ENCODE data around the gene PALM.
"Not testable (repeated sequence)": the region's sequence is repeated elsewhere in the genome, so short reads cannot be mapped to it uniquely, and the experiment has no call there.

Gene PALM

GRCh38 chr19:687569-688166 lies 21.1 kb upstream of the PALM start:
- no peak overlapping the region for H3K4me3 ChIP-seq (ENCODE audit: control insufficient read depth, low read depth, low read length)
- TF ChIP-seq CTCF (IDR thresholded peaks at IDR 0.05; ENCODE audit: control insufficient read depth, insufficient read depth, low read depth, low read length, missing control alignments), result no peak
- no peak for DNase-seq (ENCODE audit: low read depth)

GRCh38 chr19:688214-688613 lies 20.5 kb upstream of the PALM start:
- no peak overlapping the region for H3K4me3 ChIP-seq (ENCODE audit: control insufficient read depth, low read depth, low read length)
- TF ChIP-seq CTCF (IDR thresholded peaks at IDR 0.05; ENCODE audit: control insufficient read depth, insufficient read depth, low read depth, low read length, missing control alignments), result no peak
- no peak for DNase-seq (ENCODE audit: low read depth)

DNA sequence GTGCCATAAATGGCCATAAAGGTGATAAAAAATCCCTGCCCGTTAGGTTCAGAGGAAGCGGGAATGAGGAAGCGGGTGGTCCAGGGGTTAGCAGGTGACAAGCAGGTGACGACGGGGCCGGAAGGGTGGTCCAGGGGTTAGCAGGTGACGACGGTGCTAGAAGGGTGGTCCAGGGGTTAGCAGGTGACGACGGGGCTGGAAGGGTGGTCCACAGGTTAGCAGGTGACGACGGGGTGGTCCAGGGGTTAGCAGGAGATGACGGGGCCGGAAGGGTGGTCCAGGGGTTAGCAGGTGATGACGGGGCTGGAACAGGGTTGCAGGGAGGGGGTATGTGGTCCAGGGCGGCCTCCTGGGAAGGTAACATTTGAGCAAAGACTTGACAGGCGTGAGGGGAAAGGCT lies 19.7 kb upstream of the PALM start:
- no peak overlapping the region for H3K4me3 ChIP-seq (ENCODE audit: control insufficient read depth, low read depth, low read length)
- DNase-seq (ENCODE audit: low read depth), result no peak
- no peak for TF ChIP-seq CTCF (IDR thresholded peaks at IDR 0.05; ENCODE audit: control insufficient read depth, insufficient read depth, low read depth, low read length, missing control alignments)

GRCh38 chr19:690203-690602 lies 18.5 kb upstream of the PALM start:
- H3K4me3 ChIP-seq (ENCODE audit: control insufficient read depth, low read depth, low read length), result no peak overlapping the region
- no peak for TF ChIP-seq CTCF (IDR thresholded peaks at IDR 0.05; ENCODE audit: control insufficient read depth, insufficient read depth, low read depth, low read length, missing control alignments)

DNA sequence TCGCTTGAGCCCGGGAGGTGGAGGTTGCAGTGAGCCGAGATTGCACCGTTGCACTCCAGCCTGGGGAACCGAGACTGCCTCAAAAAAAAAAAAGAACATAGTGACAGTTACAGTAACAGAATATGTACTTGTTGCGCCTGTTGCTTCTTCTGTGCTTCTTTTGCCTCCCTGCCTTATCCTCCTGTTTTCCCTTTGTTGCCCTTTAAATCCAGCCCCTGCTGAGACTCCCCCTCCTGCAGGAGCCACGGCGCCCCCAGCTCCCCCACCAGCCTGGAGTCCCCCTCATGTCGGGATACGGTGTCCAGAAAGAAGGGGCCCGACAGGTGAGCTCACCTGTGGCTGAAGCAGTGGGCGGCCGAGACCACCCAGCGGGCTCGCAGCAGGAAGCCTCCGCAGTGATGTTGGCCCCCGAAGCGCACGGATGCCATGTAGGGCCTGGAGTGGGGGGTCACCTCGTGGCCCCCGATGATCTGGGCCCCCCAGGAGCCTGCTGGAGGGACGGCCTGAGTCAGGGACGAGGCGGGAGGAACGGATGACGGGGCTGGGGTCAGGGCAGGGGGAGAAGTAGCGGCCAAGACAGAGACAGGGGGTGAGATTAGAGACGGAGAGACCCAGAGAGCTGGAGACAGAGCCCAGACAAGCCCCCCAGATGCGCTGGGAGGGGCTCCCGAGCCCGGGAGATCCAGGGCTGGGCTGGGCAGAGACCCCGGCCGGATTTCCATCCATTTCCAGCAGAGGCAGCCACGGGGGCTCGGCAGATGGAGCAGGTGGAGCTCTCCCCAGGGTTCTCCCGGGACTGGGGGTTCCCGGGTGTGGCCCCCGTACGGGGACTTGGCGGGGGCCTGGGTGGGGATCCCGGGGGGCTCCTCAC lies 14.0 kb upstream of the PALM start:
- DNase-seq (ENCODE audit: low read depth), result no peak
- no peak for TF ChIP-seq CTCF (IDR thresholded peaks at IDR 0.05; ENCODE audit: control insufficient read depth, insufficient read depth, low read depth, low read length, missing control alignments)
- no peak overlapping the region for H3K4me3 ChIP-seq (ENCODE audit: control insufficient read depth, low read depth, low read length)

More at GRCh38 chr19:690203-690602, 18.5 kb upstream of the PALM start:
- no peak for DNase-seq (ENCODE audit: low read depth)

- H3K4me3 ChIP-seq (ENCODE audit: control insufficient read depth, low read depth, low read length), result no peak within 1 kb of the TSS
- DNase-seq (ENCODE audit: low read depth), result no peak
These were observed 13.3 kb upstream of the PALM start, which contains the start of gene PRSS57 for GRCh38 chr19:695352-695949. TSS of gene PRSS57 (minus strand) at chr19:695452. CDS start at chr19:695430, 22 bp downstream.

GRCh38 chr19:698529-698928 lies 10.2 kb upstream of the PALM start:
- DNase-seq (ENCODE audit: low read depth); H3K4me3 ChIP-seq (ENCODE audit: control insufficient read depth, low read depth, low read length): not testable (repeated sequence)

More at GRCh38 chr19:695352-695949, 13.3 kb upstream of the PALM start, which contains the start of gene PRSS57:
- TF ChIP-seq CTCF (IDR thresholded peaks at IDR 0.05; ENCODE audit: control insufficient read depth, insufficient read depth, low read depth, low read length, missing control alignments), result no peak

DNA sequence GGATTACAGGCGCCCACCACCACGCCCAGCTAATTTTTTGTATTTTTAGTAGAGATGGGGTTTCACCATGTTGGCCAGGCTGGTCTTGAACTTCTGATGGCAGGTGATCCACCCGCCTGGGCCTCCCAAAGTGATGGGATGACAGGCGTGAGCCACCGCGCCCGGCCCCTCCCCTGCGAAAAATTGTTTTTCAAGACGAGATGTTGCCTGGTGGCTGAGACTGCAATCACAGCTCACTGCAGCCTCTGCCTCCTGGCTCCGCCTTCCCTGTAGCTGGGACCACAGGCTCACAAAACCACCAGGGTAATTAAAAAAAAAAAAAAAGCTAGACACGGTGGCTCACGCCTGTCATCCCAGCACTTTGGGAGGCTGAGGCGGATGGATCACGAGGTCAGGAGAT lies 8.8 kb upstream of the PALM start:
- not testable (repeated sequence) for DNase-seq (ENCODE audit: low read depth); H3K4me3 ChIP-seq (ENCODE audit: control insufficient read depth, low read depth, low read length)

- not testable (repeated sequence) for H3K4me3 ChIP-seq (ENCODE audit: control insufficient read depth, low read depth, low read length); DNase-seq (ENCODE audit: low read depth)
These were observed 5.9 kb upstream of the PALM start for GRCh38 chr19:702847-703246.
